BE2C (cell line): ENCODE results near the gene INPP5A.

Source experiments
- DNase-seq: peaks from one replicate; pipeline ENCODE4 v3.0.0-alpha.2; 2020
- H3K27me3 ChIP-seq: fragments of 250-450 bp; sonication (Bioruptor Pico); 2 replicates; pipeline ENCODE4 v1.5.1; 2020; ENCODE audit warnings: mild to moderate bottlenecking
- H3K36me3 ChIP-seq: fragments of 250-450 bp; sonication (Bioruptor Pico); 2 replicates; pipeline ENCODE4 v1.5.1; 2020; ENCODE audit warnings: mild to moderate bottlenecking
- H3K4me1 ChIP-seq: fragments of 250-450 bp; sonication (Bioruptor Pico); 2 replicates; pipeline ENCODE4 v1.5.1; 2020
- H3K4me3 ChIP-seq: 2 replicates; pipeline ENCODE4 v1.5.1; 2011; ENCODE audit warnings: low read depth, low read length
- H3K9me3 ChIP-seq: fragments of 250-450 bp; sonication (Bioruptor Pico); 2 replicates; pipeline ENCODE4 v1.5.1; 2020
- TF ChIP-seq, protein P1 (sequence below): IDR thresholded peaks from 2 replicates; pipeline ENCODE4 v1.5.1; 2012; ENCODE audit warnings: mild to moderate bottlenecking, low read depth, low read length

INPP5A gene

DNA sequence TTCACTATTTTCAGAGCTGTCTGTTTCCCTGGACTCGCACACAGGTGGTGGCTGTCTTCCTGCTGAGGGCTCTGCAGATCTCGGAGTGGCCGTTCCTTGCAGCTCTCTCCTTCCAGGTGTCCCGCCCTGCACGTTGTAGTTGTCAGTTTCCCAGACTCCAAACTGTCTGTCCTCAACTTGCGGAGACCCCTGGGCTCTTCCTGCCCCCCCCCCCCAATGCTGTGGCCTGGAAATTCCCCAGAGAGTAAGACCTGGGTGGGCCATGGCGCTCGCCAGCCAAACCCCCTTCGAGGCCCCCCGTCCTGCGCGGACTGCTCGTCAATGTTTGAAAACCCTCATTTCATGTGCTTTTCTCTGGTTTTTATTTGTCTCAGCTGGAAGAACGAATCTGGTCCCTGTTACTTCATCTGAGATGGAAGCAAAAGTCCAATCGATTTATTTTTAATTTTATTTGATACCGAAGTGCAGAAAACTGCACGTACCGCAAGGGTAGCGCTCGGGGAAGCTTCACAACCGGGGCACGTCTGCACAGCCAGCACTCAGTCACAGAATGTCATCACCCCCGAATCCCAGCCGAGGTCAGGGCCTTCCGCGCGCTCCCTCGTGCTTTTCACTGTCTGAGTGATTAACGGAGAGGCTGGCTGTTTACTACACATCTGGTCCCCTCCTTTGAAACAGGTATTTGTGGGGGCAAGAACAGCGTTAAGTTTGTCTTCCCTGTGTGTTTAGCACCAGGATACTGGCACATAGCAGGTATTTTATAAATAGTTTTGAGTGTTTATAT lies 294.8 kb downstream of the INPP5A start:
- TF ChIP-seq, protein P1, sequence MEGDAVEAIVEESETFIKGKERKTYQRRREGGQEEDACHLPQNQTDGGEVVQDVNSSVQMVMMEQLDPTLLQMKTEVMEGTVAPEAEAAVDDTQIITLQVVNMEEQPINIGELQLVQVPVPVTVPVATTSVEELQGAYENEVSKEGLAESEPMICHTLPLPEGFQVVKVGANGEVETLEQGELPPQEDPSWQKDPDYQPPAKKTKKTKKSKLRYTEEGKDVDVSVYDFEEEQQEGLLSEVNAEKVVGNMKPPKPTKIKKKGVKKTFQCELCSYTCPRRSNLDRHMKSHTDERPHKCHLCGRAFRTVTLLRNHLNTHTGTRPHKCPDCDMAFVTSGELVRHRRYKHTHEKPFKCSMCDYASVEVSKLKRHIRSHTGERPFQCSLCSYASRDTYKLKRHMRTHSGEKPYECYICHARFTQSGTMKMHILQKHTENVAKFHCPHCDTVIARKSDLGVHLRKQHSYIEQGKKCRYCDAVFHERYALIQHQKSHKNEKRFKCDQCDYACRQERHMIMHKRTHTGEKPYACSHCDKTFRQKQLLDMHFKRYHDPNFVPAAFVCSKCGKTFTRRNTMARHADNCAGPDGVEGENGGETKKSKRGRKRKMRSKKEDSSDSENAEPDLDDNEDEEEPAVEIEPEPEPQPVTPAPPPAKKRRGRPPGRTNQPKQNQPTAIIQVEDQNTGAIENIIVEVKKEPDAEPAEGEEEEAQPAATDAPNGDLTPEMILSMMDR, result no peak
- Histone ChIP-seq H3K27me3 (peaks cover 61% of the 10 kb centered on the region), H3K4me1 (no peaks in the 10 kb centered on the region), H3K36me3 (no peaks in the 10 kb centered on the region), H3K4me3 (no peak overlapping the region), H3K9me3 (no peaks in the 10 kb centered on the region)
- no peak for DNase-seq
